ENCODE data around the gene FAIM2.

The FAIM2 gene

GRCh38 chr12:49824895-49825294 lies 78.8 kb downstream of the FAIM2 start:
- DNase-seq (ENCODE audit: low read depth, low spot score) = no peak

DNA sequence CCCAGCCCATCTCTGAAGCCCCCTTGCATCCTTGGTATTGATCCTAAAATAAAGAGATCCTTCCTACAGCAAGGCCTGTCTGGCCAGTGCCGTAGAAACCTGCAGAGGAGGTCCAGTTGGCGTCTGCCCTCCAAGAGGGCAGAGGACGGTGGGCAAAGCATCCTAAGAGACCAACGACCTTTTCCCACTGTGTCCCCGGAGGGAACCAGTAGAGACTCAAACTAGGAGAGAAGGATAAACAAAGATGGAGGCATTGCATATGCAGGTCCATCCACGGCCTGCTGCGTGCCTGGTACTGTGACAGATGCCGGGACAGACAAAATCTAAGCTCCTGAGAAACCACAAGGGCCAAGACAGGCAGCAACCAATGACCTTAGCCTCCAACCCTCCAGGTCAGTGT lies 79.3 kb downstream of the FAIM2 start:
- no peak for DNase-seq (ENCODE audit: low read depth, low spot score)

DNA sequence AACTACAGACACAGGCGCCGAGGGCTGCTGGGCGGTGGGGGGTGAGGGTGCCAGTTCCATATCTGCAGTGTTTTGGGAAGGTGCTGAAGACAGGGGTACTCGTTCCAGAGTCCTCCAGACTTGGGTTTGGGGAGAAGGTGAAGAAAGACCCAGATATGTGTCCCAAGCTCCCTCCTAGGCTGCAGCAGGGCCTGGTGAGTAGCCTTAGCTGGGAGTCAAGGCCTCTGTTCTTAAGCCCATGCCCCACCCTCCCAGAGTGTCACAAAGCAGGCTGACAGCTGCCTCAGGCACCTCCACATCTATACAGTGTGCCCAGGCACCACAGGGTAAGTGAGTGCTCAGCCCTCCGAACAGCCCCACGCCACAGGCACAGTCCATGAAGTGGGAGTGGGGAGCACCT lies 79.7 kb downstream of the FAIM2 start:
- no peak for DNase-seq (ENCODE audit: low read depth, low spot score)

GRCh38 chr12:49823350-49823749 lies 80.3 kb downstream of the FAIM2 start:
- no peak for DNase-seq (ENCODE audit: low read depth, low spot score)

DNA sequence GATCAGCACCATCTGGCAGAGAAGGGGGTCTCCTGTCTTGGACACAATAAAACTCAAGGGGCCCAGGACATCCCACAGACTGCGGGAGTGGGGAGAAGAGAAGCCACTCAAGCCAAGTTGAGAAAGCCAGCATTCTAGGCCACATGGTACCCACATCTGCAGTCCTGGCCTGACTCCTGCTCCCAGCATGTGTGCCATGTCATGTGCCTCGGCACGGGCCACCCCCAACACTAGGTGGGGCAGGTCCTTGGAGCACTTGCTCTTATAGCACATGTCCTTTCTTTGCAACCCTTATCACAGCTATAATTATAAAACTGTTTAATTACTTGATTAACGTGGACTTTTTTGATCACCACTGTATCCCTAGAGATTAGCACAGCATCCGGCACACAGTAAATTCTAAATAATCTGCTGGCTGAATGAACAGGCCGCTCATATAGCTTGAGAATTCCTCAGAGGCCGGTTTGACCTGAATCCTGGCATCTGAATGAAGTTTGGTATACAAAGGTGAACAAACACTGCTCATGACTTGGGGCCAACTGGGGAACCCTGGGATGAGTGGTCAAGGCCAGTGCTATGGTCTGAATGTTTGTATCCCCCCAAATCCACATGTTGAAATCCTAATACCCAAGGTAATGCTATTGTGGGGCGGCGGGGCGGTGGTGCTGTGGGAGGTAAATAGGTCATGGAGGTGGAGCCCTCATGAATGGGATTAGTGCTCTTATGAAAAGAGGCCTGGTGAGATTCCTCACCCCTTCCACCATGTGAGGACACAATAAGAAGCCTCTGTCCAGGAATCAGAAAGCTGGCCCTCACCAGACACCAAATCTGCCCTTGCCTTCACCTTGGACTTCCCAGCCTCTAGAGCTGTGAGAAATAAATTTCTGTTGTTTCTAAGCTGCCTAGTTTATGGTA lies 82.1 kb downstream of the FAIM2 start:
- no peak for DNase-seq (ENCODE audit: low read depth, low spot score)

GRCh38 chr12:49819786-49820185 lies 83.9 kb downstream of the FAIM2 start:
- no peak for DNase-seq (ENCODE audit: low read depth, low spot score)

GRCh38 chr12:49818241-49818895 lies 85.3 kb downstream of the FAIM2 start:
- DNase-seq (ENCODE audit: low read depth, low spot score) = no peak

Measured in ELF-1 (cell line).